Activated T-cell treated with anti-CD3 and anti-CD28 coated beads for 4 hours (primary cell): ENCODE measurements around the gene TTC28.

Experiments
- DNase-seq: peaks from one replicate; pipeline ENCODE4 v3.0.0-alpha.2; 2020

The TTC28 gene

GRCh38 chr22:28031383-28031922 lies 648.2 kb downstream of the TTC28 start:
- no peak for DNase-seq

GRCh38 chr22:28030473-28030872 lies 649.2 kb downstream of the TTC28 start:
- DNase-seq = no peak

GRCh38 chr22:28029956-28030355 lies 649.7 kb downstream of the TTC28 start:
- no peak for DNase-seq

- no peak for DNase-seq
Observed at GRCh38 chr22:28029201-28029948, 650.3 kb downstream of the TTC28 start.

- no peak for DNase-seq
Observed at GRCh38 chr22:28027453-28028448, 651.9 kb downstream of the TTC28 start.

- DNase-seq = no peak
Observed at GRCh38 chr22:28025866-28026575, 653.6 kb downstream of the TTC28 start.

- DNase-seq = no peak
Observed at GRCh38 chr22:28025333-28025732, 654.3 kb downstream of the TTC28 start.

GRCh38 chr22:28024422-28024888 lies 655.2 kb downstream of the TTC28 start:
- no peak for DNase-seq

GRCh38 chr22:28023774-28024173 lies 655.9 kb downstream of the TTC28 start:
- no peak for DNase-seq

- DNase-seq = no peak
Observed at GRCh38 chr22:28023036-28023435, 656.6 kb downstream of the TTC28 start.

- no peak for DNase-seq
Observed at GRCh38 chr22:28021998-28022660, 657.5 kb downstream of the TTC28 start.

GRCh38 chr22:28021116-28021997 lies 658.3 kb downstream of the TTC28 start:
- DNase-seq = no peak

- DNase-seq = peak; percentile 51
Observed at GRCh38 chr22:28019881-28020861, 659.5 kb downstream of the TTC28 start.

- no peak for DNase-seq
Observed at GRCh38 chr22:28019360-28019759, 660.3 kb downstream of the TTC28 start.

- no peak for DNase-seq
Observed at GRCh38 chr22:28018461-28018927, 661.1 kb downstream of the TTC28 start.

- DNase-seq = no peak
Observed at GRCh38 chr22:28017859-28018258, 661.8 kb downstream of the TTC28 start.

- DNase-seq = no peak
Observed at GRCh38 chr22:28017558-28017820, 662.2 kb downstream of the TTC28 start.

GRCh38 chr22:28016781-28017557 lies 662.7 kb downstream of the TTC28 start:
- DNase-seq = no peak
